Measurements from ENCODE around the gene NLK.
"Not testable (repeated sequence)": the region's sequence is repeated elsewhere in the genome, so short reads cannot be mapped to it uniquely, and the experiment has no call there.

NLK gene

DNA sequence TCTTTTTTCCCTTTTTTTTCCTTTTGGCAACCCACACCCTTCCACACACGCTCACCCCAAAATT, at the start of gene NLK:
Gene NLK (plus strand): TSS at position 21 of the 64 bp plus-strand sequence. CDS start 197 bp downstream, outside the sequence.
- no peak for DNase-seq (ENCODE audit: low read depth)

DNA sequence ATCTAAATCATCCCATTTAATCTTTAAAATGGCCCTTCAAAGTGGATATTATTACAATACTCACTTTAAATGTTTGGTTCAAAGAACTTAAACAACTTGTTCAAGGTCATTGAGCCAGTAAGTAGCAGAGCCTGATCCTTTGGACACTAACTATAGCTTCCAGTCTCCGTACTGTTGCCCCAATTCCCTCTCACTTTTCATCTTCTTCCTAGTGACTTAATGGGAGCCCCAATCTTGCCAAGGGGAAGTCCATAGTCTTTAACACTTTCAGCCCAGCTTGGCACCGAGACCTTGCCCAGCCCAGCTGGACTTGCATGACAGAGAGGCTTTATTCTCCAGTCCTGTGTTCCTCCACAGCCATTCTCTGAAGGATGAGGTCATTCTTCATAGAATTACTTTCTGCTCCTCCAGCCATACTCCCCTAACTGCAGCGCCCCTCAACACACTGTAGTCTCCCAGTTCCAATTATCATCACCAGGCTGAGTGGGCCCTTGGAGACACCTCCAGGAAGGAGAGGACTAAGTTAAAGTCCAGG, 49.2 kb upstream of the NLK start:
- no peak for DNase-seq (ENCODE audit: low read depth)

GRCh38 chr17:27993723-27994310, 48.7 kb upstream of the NLK start:
- DNase-seq (ENCODE audit: low read depth) = peak; percentile 14

GRCh38 chr17:27994586-27994985, 47.9 kb upstream of the NLK start:
- no peak for DNase-seq (ENCODE audit: low read depth)

- peak; percentile 5 for DNase-seq (ENCODE audit: low read depth)
Measured at GRCh38 chr17:27995554-27995953, 46.9 kb upstream of the NLK start.

- no peak for DNase-seq (ENCODE audit: low read depth)
Measured at GRCh38 chr17:27996202-27997043, 46.1 kb upstream of the NLK start.

DNA sequence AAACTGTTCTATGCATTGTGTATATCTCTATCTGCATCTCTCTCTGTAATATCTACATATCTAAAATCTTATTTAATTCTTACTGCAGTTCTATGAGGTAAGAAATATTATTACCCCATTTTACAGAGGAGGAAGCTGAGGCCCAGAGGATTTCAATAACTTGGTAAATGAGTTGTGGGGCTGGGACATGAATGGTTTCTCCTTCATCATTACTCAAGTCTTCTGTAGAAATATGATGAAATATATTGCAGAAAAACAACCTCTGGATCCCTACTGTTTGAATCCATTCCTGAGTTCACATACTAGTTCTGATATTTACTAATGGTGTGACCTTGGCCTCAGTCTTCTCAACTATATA, 45.5 kb upstream of the NLK start:
- no peak for DNase-seq (ENCODE audit: low read depth)

DNA sequence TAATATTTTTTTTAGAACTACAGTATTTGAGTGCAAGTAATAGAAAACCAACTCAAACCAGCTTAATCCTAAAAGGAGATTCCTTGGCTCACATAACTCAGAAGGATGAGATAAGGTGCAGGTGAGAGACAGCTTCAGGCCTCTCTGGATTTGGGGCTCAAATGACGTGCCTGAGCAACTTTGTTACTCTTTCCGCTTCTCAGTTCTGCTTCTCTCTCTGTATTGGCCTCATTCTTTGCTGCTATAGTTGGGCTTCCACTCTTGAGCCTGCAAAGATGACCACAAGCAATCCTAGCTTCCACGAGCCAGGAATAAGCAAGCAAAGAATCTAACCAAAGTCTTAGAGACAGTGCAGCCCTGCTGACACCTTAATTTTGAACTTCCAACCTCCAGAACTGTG, 45.0 kb upstream of the NLK start:
- DNase-seq (ENCODE audit: low read depth) = no peak

DNA sequence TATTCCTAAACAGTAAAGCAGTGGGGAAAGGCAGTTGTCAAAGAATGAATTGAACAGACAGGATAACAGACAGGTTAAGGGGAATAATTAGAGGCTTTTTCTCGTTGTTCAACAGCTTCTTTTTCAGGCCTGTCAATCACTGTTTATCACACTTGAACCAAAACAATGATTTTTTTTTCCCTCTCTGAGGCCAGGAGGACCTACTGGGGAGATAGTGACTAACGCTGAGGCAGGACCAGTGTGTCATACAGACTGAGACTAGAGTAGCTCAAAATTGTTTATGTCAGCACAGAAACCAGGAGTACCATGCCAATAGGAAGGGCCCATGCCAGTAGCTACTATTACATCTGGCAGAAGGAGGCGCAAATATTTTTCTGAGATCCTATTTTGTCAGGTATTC, 41.3 kb upstream of the NLK start:
- peak; percentile 7 for DNase-seq (ENCODE audit: low read depth)

GRCh38 chr17:28004344-28004743, 38.1 kb upstream of the NLK start:
- no peak for DNase-seq (ENCODE audit: low read depth)

DNA sequence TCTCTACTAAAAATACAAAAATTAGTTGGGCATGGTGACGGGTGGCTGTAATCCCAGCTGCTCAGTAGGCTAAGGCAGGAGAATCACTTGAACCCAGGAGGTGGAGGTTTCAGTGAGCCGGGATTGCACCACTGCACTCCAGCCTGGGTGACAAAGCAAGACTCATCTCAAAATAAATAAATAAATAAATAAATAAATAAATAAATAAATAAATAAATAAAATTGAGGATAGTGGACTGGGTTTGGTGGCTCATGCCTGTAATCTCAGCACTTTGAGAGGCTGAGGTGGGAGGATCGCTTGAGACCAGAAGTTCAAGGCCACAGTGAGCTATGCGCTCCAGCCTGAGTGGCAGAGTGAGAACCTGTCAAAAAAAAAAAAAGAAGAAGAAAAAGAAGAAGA, 34.6 kb upstream of the NLK start:
- not testable (repeated sequence) for DNase-seq (ENCODE audit: low read depth)

DNA sequence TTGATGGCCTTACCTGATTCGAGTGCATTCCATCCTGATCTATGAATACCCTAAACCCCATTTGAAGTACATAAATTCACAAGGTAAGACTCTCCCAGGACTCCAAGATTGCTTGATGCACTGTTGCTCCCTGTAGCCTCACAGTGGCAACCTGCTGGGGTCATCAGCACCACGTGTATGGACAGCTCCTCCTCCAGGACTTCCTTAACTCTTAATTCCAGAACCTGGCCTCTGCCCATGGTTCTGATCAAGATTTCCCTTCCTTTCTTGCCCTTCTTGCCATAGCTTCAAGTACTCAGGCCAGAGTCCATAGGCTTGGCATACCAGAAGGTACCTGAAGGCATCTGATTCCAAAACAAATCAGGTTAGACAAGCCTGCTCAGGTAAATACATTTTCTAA, 34.0 kb upstream of the NLK start:
- DNase-seq (ENCODE audit: low read depth) = peak; percentile 70

DNA sequence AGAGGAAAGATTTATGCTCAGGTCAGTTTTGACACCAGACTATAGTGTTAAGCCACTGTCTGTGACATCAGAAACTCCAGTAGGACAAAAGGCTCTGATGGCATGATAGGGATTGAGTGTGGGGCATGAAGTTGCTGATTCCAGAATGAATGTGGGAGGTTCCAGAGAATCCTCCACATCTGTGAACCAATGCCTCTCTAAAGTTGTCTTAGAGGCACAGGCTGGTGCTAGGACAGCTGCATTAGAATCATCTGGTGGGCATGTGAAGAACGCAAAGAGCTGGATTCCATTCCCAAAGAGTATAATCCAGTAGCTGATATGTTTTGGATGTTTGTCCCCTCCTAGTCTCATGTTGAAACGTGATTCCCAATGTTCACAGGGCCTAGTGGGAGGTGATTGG, 32.1 kb upstream of the NLK start:
- no peak for DNase-seq (ENCODE audit: low read depth)

DNA sequence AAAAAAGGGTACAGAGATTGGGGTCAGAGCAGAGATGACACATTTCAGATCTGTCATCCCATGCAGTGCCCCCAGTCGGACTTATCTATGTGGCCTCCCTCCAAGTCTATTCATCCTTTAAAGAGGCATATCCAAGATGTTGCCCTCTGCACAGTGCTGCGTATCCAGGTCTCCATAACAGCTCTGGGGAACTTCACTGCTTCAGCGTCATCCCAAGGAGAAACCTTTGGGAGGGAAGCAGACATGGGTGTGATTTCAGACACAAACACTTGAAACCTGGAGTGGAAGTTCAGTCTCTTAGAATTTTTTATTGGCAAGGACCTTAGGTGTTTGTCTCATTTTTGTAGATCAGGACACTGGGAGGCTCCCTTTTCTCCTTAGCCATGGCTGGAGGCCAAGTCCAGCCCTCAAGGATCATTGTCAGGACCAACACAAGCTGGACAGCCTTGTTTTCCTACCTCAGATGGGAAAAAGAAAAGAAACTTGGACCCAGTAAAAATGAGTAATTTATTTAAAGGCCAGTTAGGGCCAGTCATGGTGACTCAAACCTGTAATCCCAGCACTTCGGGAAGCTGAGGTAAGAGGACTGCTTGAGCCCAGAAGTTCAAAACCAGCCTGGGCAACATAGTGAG, 23.9 kb upstream of the NLK start:
- DNase-seq (ENCODE audit: low read depth) = peak; percentile 11

- no peak for DNase-seq (ENCODE audit: low read depth)
Measured at GRCh38 chr17:28020515-28020914, 22.0 kb upstream of the NLK start.

- DNase-seq (ENCODE audit: low read depth) = no peak
Measured at GRCh38 chr17:28029044-28029443, 13.4 kb upstream of the NLK start.

GRCh38 chr17:28030386-28030785, 12.1 kb upstream of the NLK start:
- DNase-seq (ENCODE audit: low read depth) = no peak

- DNase-seq (ENCODE audit: low read depth) = no peak
Measured at GRCh38 chr17:28031174-28031573, 11.3 kb upstream of the NLK start.

- DNase-seq (ENCODE audit: low read depth) = peak; percentile 84
Measured at GRCh38 chr17:28033972-28034714, 8.3 kb upstream of the NLK start.

DNA sequence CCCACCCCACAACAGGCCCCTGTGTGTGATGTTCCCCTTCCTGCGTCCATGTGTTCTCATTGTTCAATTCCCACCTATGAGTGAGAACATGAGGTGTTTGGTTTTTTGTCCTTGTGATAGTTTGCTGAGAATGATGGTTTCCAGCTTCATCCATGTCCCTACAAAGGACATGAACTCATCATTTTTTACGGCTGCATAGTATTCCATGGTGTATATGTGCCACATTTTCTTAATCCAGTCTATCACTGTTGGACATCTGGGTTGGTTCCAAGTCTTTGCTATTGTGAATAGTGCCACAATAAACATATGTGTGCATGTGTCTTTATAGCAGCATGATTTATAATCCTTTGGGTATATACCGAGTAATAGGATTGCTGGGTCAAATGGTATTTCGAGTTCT, 7.0 kb upstream of the NLK start:
- DNase-seq (ENCODE audit: low read depth) = not testable (repeated sequence)

GRCh38 chr17:28035884-28036283, 6.6 kb upstream of the NLK start:
- not testable (repeated sequence) for DNase-seq (ENCODE audit: low read depth)

- DNase-seq (ENCODE audit: low read depth) = peak; percentile 67
Measured at GRCh38 chr17:28038802-28039201, 3.7 kb upstream of the NLK start.

GRCh38 chr17:28039251-28039650, 3.2 kb upstream of the NLK start:
- no peak for DNase-seq (ENCODE audit: low read depth)

Measured in iris pigment epithelial cell (primary cell).